Suprapubic skin (tissue), 3 donors: ENCODE results near the gene TAPBP.

Experiments used
- POLR2A ChIP-seq, 2 donors: fragments of 450-650 bp; IDR thresholded peaks; one replicate each; pipeline ENCODE4 v1.6.1; 2017; ENCODE audit warnings: antibody characterized with exemption in 2 of 2, mild to moderate bottlenecking in 2 of 2, moderate library complexity in 2 of 2
- TF ChIP-seq, protein P1 (sequence below), 2 donors: fragments of 200-600 bp in 1 of 2; fragments of 450-650 bp in 1 of 2; sonication (generic) in 1 of 2; IDR thresholded peaks; one replicate each; pipeline ENCODE4 v1.5.1; 2016 to 2019; ENCODE audit warnings: antibody characterized with exemption in 2 of 2, mild to moderate bottlenecking in 1 of 2, moderate library complexity in 1 of 2

GRCh38 chr6:33288141-33288920, 25.5 kb downstream of the TAPBP start:
- TF ChIP-seq POLR2A (IDR thresholded peaks at IDR 0.05), result no peak
- TF ChIP-seq, protein P1, sequence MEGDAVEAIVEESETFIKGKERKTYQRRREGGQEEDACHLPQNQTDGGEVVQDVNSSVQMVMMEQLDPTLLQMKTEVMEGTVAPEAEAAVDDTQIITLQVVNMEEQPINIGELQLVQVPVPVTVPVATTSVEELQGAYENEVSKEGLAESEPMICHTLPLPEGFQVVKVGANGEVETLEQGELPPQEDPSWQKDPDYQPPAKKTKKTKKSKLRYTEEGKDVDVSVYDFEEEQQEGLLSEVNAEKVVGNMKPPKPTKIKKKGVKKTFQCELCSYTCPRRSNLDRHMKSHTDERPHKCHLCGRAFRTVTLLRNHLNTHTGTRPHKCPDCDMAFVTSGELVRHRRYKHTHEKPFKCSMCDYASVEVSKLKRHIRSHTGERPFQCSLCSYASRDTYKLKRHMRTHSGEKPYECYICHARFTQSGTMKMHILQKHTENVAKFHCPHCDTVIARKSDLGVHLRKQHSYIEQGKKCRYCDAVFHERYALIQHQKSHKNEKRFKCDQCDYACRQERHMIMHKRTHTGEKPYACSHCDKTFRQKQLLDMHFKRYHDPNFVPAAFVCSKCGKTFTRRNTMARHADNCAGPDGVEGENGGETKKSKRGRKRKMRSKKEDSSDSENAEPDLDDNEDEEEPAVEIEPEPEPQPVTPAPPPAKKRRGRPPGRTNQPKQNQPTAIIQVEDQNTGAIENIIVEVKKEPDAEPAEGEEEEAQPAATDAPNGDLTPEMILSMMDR (IDR thresholded peaks at IDR 0.05), result no peak
